Trophoblast cell (in vitro differentiated cells and primary cell): ENCODE measurements around the gene PLXND1.

Experiments
- DNase-seq, 2 donors: peaks; one replicate each; pipeline ENCODE4 v3.0.0-alpha.2; 2016
- H2AFZ ChIP-seq: 2 replicates; pipeline ENCODE4 v1.6.1; 2013; ENCODE audit warnings: low read length, moderate library complexity, mild to moderate bottlenecking; ENCODE audit not compliant: insufficient read depth, poor library complexity
- H2AK5ac ChIP-seq: 2 replicates; pipeline ENCODE4 v1.6.1; 2013; ENCODE audit warnings: mild to moderate bottlenecking, low read length
- H2BK120ac ChIP-seq: 2 replicates; pipeline ENCODE4 v1.6.1; 2013; ENCODE audit warnings: low read length, mild to moderate bottlenecking, moderate library complexity; ENCODE audit not compliant: insufficient read depth, poor library complexity
- H2BK12ac ChIP-seq: 2 replicates; pipeline ENCODE4 v1.6.1; 2013; ENCODE audit warnings: mild to moderate bottlenecking, low read length, moderate library complexity
- H2BK5ac ChIP-seq: 2 replicates; pipeline ENCODE4 v1.6.1; 2013; ENCODE audit warnings: low read length, low read depth, moderate library complexity, mild to moderate bottlenecking; ENCODE audit not compliant: poor library complexity
- H3K14ac ChIP-seq: 2 replicates; pipeline ENCODE4 v1.6.1; 2013; ENCODE audit warnings: mild to moderate bottlenecking, low read length
- H3K18ac ChIP-seq: 2 replicates; pipeline ENCODE4 v1.6.1; 2013; ENCODE audit warnings: mild to moderate bottlenecking, low read length
- H3K23ac ChIP-seq: 2 replicates; pipeline ENCODE4 v1.6.1; 2013; ENCODE audit warnings: low read length
- H3K27ac ChIP-seq: 2 replicates; pipeline ENCODE4 v1.5.1; 2013; ENCODE audit warnings: low read depth, mild to moderate bottlenecking, inconsistent platforms, low read length, moderate library complexity
- H3K27me3 ChIP-seq: 2 replicates; pipeline ENCODE4 v1.6.1; 2013; ENCODE audit warnings: inconsistent platforms, mild to moderate bottlenecking, low read length, moderate library complexity; ENCODE audit not compliant: insufficient read depth
- H3K36me3 ChIP-seq, 2 experiments: 1 replicate in 1 of 2; 2 replicates in 1 of 2; pipeline ENCODE4 v1.6.1; 2013; ENCODE audit warnings: low read length in 2 of 2, mild to moderate bottlenecking in 2 of 2, moderate library complexity in 1 of 2; ENCODE audit not compliant: insufficient read depth in 2 of 2, control insufficient read depth in 1 of 2
- H3K4ac ChIP-seq: 2 replicates; pipeline ENCODE4 v1.6.1; 2013; ENCODE audit warnings: low read depth, mild to moderate bottlenecking, low read length, moderate library complexity
- H3K4me1 ChIP-seq, 2 experiments: 1 replicate in 1 of 2; 2 replicates in 1 of 2; pipeline ENCODE4 v1.6.1; 2013; ENCODE audit warnings: low read length in 2 of 2, mild to moderate bottlenecking in 2 of 2, moderate library complexity in 1 of 2; ENCODE audit not compliant: insufficient read depth in 2 of 2, control insufficient read depth in 1 of 2
- H3K4me2 ChIP-seq: 2 replicates; pipeline ENCODE4 v1.6.1; 2013; ENCODE audit warnings: inconsistent platforms, mild to moderate bottlenecking, low read length, moderate library complexity
- H3K4me3 ChIP-seq: 2 replicates; pipeline ENCODE4 v1.5.1; 2013; ENCODE audit warnings: mild to moderate bottlenecking, low read depth, low read length, inconsistent platforms
- H3K79me1 ChIP-seq: one replicate; pipeline ENCODE4 v1.6.1; 2013; ENCODE audit warnings: low read length
- H3K79me2 ChIP-seq: 2 replicates; pipeline ENCODE4 v1.6.1; 2013; ENCODE audit warnings: low read length, mild to moderate bottlenecking; ENCODE audit not compliant: control insufficient read depth, insufficient read depth, poor library complexity
- H3K9ac ChIP-seq: 2 replicates; pipeline ENCODE4 v1.6.1; 2013; ENCODE audit warnings: mild to moderate bottlenecking, low read length
- H3K9me3 ChIP-seq: 2 replicates; pipeline ENCODE4 v1.6.1; 2013; ENCODE audit warnings: low read depth, mild to moderate bottlenecking, control low read depth, inconsistent platforms, low read length; ENCODE audit not compliant: insufficient read depth
- H4K12ac ChIP-seq: 2 replicates; pipeline ENCODE4 v1.6.1; 2013; ENCODE audit warnings: low read depth, mild to moderate bottlenecking, low read length, moderate library complexity
- H4K8ac ChIP-seq: 2 replicates; pipeline ENCODE4 v1.6.1; 2013; ENCODE audit warnings: low read depth, mild to moderate bottlenecking, low read length, moderate library complexity
- H4K91ac ChIP-seq: one replicate; pipeline ENCODE4 v1.6.1; 2013; ENCODE audit warnings: low read depth, mild to moderate bottlenecking, low read length, moderate library complexity
- WGBS: extraction: QIAGEN DNeasy Blood & Tissue Kit; methylation state at CpG from one replicate; pipeline ENCODE4 v1.1.7; 2013; ENCODE audit warnings: missing lambda C conversion rate; ENCODE audit not compliant: insufficient read length, insufficient coverage; ENCODE audit errors: extremely low coverage; 5-methylcytosine and 5-hydroxymethylcytosine counted together

PLXND1 gene

GRCh38 chr3:129636082-129636481, 29.6 kb upstream of the PLXND1 start:
- no peak overlapping the region for H3K18ac ChIP-seq
- peaks cover 4% of the 10 kb centered on the region for H3K79me2 ChIP-seq
- H2AK5ac ChIP-seq = no peak overlapping the region
- no peak overlapping the region for H3K4ac ChIP-seq
- H3K9me3 ChIP-seq = peaks cover 3% of the 10 kb centered on the region
- no peak overlapping the region for H3K9ac ChIP-seq
- no peak overlapping the region for H2BK12ac ChIP-seq
- no peak overlapping the region for H3K4me3 ChIP-seq
- H4K91ac ChIP-seq = no peak overlapping the region
- no CpG with 5 or more reads among the region's 3 CpGs for WGBS
- H3K4me1 ChIP-seq = peaks cover 9 to 24% of the 10 kb centered on the region in 2 experiments
- no peak overlapping the region for H3K4me2 ChIP-seq
- no peak overlapping the region for H2BK5ac ChIP-seq
- no peak overlapping the region for H3K27ac ChIP-seq
- H3K79me1 ChIP-seq = peaks cover 6% of the 10 kb centered on the region
- no peak overlapping the region for H3K23ac ChIP-seq
- H4K8ac ChIP-seq = no peak overlapping the region
- no peak overlapping the region for H4K12ac ChIP-seq
- no peaks in the 10 kb centered on the region for H3K27me3 ChIP-seq
- peaks cover 0 to 2% of the 10 kb centered on the region in 2 experiments for H3K36me3 ChIP-seq
- H3K14ac ChIP-seq = no peak overlapping the region
- DNase-seq = no peak
- H2BK120ac ChIP-seq = no peak overlapping the region
- no peak overlapping the region for H2AFZ ChIP-seq

DNA sequence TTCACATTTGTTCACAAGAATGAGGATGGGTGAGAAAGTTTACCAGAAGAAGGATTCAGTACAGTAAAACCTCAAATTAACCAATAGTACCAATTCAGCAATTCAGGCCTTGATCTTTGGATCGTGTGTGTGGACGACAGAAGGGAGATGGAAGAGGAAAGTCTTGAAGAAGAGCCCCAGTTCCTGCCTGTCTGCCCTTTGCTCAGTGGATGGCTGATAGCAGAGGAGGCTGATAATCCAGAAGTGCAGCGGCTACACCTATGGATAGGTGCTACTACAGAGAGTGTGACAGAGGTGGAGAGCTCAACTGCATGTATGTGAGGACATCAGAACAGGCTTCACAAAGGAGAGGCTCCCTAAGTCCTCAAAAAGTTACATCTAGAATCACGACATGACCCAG, 29.2 kb upstream of the PLXND1 start:
- no peak for DNase-seq
- H3K79me2 ChIP-seq = peaks cover 4% of the 10 kb centered on the region
- peaks cover 6% of the 10 kb centered on the region for H3K79me1 ChIP-seq
- no peak overlapping the region for H2AFZ ChIP-seq
- H3K27me3 ChIP-seq = no peaks in the 10 kb centered on the region
- no peak overlapping the region for H2BK5ac ChIP-seq
- H4K12ac ChIP-seq = no peak overlapping the region
- H3K9me3 ChIP-seq = peaks cover 3% of the 10 kb centered on the region
- no peak overlapping the region for H3K27ac ChIP-seq
- no peak overlapping the region for H2BK12ac ChIP-seq
- H3K4ac ChIP-seq = no peak overlapping the region
- H4K8ac ChIP-seq = no peak overlapping the region
- H3K36me3 ChIP-seq = peaks cover 0 to 2% of the 10 kb centered on the region in 2 experiments
- no peak overlapping the region for H3K14ac ChIP-seq
- no peak overlapping the region for H3K4me3 ChIP-seq
- no peak overlapping the region for H3K9ac ChIP-seq
- no peak overlapping the region for H3K4me2 ChIP-seq
- no peak overlapping the region for H2BK120ac ChIP-seq
- H3K23ac ChIP-seq = peak overlapping the region; percentile 73
- no peak overlapping the region for H4K91ac ChIP-seq
- H2AK5ac ChIP-seq = peak overlapping the region; percentile 44
- WGBS = no CpG with 5 or more reads among the region's 4 CpGs
- peaks cover 9 to 24% of the 10 kb centered on the region in 2 experiments for H3K4me1 ChIP-seq
- no peak overlapping the region for H3K18ac ChIP-seq

DNA sequence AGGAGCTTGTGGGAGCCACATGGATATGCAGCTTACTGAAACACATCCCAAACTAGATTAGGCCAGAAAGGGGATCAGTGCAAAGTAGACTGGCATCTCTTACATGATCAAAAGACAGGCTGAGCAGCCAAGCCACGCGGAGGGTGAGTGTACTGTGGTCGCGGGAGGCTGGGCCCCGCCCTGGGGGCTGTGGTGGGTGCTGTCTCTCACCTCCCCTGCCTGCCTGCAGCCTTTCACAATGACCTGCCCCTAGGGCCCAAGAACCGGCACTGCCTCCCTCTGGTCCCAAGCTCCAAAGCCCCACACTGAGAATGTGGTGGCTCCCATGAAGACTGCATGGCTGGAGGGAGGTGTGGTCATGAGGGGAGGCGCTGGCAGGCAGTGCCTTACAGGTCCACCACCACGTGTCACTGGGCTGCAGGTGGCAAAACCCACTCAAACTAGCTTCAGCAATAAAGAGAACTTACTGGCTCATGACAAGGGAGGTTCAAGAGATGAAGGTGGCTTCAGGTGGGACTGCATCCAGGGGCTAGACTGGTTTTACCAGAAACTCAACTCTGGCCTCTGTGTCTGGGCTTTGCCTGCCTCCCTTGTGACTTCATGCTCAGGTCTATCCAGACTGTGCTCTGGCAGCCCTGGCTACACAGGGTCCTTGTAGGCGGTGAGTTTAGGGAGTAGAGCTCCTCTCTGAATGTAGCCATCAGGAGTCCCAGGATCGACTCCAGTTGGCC, 27.4 kb upstream of the PLXND1 start:
- no CpG with 5 or more reads among the region's 10 CpGs for WGBS
- no peak overlapping the region for H3K4me3 ChIP-seq
- H3K9me3 ChIP-seq = peaks cover 3% of the 10 kb centered on the region
- no peak overlapping the region for H3K9ac ChIP-seq
- no peak overlapping the region for H3K14ac ChIP-seq
- peak overlapping the region; percentile 19 for H2BK12ac ChIP-seq
- H3K27me3 ChIP-seq = no peaks in the 10 kb centered on the region
- peak overlapping the region; percentile 35 for H2BK120ac ChIP-seq
- H3K4me2 ChIP-seq = no peak overlapping the region
- H2AFZ ChIP-seq = no peak overlapping the region
- peak overlapping the region; percentile 23 for H3K18ac ChIP-seq
- H4K8ac ChIP-seq = no peak overlapping the region
- H3K79me2 ChIP-seq = peaks cover 4% of the 10 kb centered on the region
- peaks cover 9 to 24% of the 10 kb centered on the region in 2 experiments for H3K4me1 ChIP-seq
- no peak overlapping the region for H2BK5ac ChIP-seq
- no peak overlapping the region for H3K23ac ChIP-seq
- H3K4ac ChIP-seq = no peak overlapping the region
- no peak overlapping the region for H2AK5ac ChIP-seq
- peaks cover 0 to 2% of the 10 kb centered on the region in 2 experiments for H3K36me3 ChIP-seq
- peak; percentile 66 to 82 for DNase-seq
- peak overlapping the region; percentile 53 for H3K27ac ChIP-seq
- peaks cover 6% of the 10 kb centered on the region for H3K79me1 ChIP-seq
- H4K91ac ChIP-seq = peak overlapping the region; percentile 47
- no peak overlapping the region for H4K12ac ChIP-seq

- H3K79me2 ChIP-seq = peaks cover 4% of the 10 kb centered on the region
- H2AK5ac ChIP-seq = peak overlapping the region; percentile 66
- H2BK5ac ChIP-seq = no peak overlapping the region
- no peak overlapping the region for H3K27ac ChIP-seq
- no CpG with 5 or more reads among the region's 10 CpGs for WGBS
- H3K79me1 ChIP-seq = peaks cover 6% of the 10 kb centered on the region
- H3K4me1 ChIP-seq = peaks cover 9 to 26% of the 10 kb centered on the region in 2 experiments
- DNase-seq = no peak
- no peak overlapping the region for H4K12ac ChIP-seq
- peak overlapping the region; percentile 74 for H3K18ac ChIP-seq
- H2BK120ac ChIP-seq = peak overlapping the region; percentile 23
- H4K8ac ChIP-seq = peak overlapping the region; percentile 25
- no peak overlapping the region for H3K9ac ChIP-seq
- H2AFZ ChIP-seq = no peak overlapping the region
- peaks cover 3% of the 10 kb centered on the region for H3K9me3 ChIP-seq
- no peak overlapping the region for H3K4me3 ChIP-seq
- no peaks in the 10 kb centered on the region for H3K27me3 ChIP-seq
- peak overlapping the region; percentile 69 for H4K91ac ChIP-seq
- no peak overlapping the region for H3K4ac ChIP-seq
- H3K36me3 ChIP-seq = peaks cover 0 to 2% of the 10 kb centered on the region in 2 experiments
- H3K4me2 ChIP-seq = no peak overlapping the region
- peak overlapping the region; percentile 30 for H2BK12ac ChIP-seq
- peak overlapping the region; percentile 64 for H3K14ac ChIP-seq
- H3K23ac ChIP-seq = no peak overlapping the region
Observed at GRCh38 chr3:129632977-129633376, 26.5 kb upstream of the PLXND1 start.
